Fibroblast of pulmonary artery (primary cell): Measurements from ENCODE around the gene RBM19.

ENCODE experiments used
- DNase-seq: peaks from one replicate; pipeline ENCODE4 v3.0.0-alpha.2; 2010; ENCODE audit warnings: low read depth
- H3K4me3 ChIP-seq: replicated peaks from 2 replicates; pipeline ENCODE4 v1.5.1; 2011; ENCODE audit warnings: low read depth, mild to moderate bottlenecking, control low read depth, low read length, moderate library complexity
- TF ChIP-seq, protein P1 (sequence below): IDR thresholded peaks from 2 replicates; pipeline ENCODE4 v1.5.1; 2011; ENCODE audit warnings: mild to moderate bottlenecking, control low read depth, low read length, inconsistent platforms; ENCODE audit errors: missing control alignments

Gene RBM19

DNA sequence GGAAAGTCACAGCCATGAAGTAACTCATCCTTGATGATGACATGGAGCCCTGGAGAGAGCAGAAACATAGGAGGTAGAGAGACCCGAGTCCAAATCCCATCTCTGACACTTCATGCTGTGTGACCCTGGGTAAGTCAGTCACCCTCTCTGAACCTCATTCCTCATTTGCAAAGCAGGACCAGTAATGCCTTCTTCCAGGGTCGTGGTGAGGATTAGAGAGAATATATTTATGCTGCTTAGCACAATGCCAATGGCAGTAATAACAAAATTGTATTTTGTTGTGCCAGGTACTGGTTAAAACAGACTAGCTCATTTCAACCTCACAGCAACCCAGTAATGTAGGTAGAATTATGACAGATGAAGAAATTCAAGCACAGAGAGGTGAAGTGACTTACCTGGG lies 13.9 kb upstream of the RBM19 start:
- no peak for DNase-seq
- TF ChIP-seq, protein P1, sequence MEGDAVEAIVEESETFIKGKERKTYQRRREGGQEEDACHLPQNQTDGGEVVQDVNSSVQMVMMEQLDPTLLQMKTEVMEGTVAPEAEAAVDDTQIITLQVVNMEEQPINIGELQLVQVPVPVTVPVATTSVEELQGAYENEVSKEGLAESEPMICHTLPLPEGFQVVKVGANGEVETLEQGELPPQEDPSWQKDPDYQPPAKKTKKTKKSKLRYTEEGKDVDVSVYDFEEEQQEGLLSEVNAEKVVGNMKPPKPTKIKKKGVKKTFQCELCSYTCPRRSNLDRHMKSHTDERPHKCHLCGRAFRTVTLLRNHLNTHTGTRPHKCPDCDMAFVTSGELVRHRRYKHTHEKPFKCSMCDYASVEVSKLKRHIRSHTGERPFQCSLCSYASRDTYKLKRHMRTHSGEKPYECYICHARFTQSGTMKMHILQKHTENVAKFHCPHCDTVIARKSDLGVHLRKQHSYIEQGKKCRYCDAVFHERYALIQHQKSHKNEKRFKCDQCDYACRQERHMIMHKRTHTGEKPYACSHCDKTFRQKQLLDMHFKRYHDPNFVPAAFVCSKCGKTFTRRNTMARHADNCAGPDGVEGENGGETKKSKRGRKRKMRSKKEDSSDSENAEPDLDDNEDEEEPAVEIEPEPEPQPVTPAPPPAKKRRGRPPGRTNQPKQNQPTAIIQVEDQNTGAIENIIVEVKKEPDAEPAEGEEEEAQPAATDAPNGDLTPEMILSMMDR: no peak
- H3K4me3 ChIP-seq: no peak overlapping the region

DNA sequence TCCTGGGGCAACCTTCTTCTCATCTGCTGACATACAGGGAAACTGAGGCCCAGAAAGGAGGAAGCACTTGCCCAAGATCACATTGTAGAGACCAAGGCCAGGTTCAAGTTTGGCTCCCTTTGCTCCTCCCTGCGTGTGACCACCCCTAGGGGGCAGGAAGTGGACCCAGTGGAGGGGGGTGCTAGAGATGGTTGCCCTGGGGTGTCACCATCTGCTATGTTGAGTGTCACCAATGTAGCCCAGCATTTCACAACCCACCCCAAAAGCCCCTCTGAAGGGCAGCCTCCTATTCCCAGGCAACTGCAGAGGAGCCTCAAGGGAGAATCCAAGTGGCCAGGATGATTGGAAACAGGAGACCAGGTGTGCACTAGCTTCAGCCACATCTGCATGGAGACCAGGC lies 12.0 kb upstream of the RBM19 start:
- no peak overlapping the region for H3K4me3 ChIP-seq
- TF ChIP-seq, protein P1: no peak
- DNase-seq: no peak

DNA sequence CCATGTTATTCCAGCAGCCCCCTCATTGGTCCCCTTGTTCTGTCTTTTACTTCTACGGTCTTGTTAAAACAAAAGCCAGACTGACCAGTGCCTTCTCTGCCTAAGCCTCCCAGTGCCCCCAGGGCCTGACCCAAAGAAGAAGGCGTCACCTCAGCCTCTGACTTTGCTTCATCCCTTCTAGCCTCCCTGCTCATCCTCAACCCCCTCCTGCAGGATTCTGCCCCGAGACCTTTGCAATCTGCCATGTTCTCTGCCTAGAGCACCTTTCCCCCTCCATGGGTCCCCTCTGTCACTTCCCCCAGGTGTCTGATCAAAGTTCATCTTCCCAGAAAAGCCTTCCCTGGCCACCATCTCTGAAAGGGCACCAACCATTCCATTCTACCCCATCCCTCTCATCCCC lies 7.9 kb upstream of the RBM19 start:
- no peak for DNase-seq
- TF ChIP-seq, protein P1: no peak
- no peak overlapping the region for H3K4me3 ChIP-seq

DNA sequence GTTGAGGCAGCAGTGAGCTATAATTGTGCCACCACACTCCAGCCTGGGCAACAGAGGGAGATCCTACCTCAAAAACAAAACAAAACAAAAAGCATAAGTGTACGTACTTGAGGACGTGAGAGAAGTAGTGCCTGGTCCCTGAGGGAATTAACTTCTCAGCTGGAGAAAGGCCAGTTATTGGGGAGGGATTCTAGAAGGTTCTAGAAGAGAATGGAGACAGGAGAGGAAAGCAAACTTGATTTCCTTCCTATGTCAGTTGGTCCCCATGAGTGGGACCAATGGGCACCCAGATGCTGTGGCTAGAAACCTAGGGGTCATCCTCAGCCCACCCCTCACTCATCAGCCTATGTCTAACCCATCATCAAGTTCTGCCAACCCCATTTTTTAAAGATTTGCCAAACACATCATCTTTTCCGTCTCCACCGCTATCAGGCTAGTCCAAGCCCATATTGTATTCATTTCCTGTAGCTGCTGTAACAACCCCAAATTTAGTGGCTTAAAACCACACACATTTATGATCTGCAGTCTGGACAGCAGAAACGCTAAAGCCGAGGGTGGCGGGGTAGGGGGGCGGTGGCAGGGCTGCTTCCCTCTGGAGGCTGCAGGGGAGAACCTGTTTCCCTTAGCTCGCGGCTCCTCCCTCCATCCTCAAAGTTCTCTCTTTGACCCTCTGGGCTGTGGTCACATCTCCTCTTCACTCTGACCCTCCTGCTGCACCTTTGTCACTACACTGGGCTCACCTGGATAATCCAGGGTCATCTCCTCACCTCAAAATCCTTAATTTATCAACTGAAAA lies 7.2 kb upstream of the RBM19 start:
- H3K4me3 ChIP-seq: no peak overlapping the region
- TF ChIP-seq, protein P1: no peak
- no peak for DNase-seq

DNA sequence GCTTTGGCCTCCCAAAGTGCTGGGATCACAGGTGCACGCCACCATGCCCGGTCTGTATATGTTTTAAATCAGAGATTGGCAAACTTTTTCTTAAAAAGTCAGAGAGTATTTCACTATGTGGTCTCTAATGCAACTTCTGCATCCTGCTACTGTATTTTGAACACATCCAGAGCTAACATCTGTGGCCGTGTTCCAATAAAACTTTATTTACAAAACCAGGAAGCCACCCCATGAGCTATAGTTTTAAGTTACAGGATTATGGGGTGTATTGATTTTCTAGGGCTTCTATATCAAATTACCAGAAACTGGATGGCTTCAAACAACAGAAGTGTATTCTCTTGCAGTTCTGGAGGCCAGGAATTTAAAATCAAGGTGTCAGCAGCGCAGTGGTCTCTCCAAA lies 5.3 kb upstream of the RBM19 start:
- TF ChIP-seq, protein P1: no peak
- DNase-seq: no peak
- H3K4me3 ChIP-seq: no peak overlapping the region

DNA sequence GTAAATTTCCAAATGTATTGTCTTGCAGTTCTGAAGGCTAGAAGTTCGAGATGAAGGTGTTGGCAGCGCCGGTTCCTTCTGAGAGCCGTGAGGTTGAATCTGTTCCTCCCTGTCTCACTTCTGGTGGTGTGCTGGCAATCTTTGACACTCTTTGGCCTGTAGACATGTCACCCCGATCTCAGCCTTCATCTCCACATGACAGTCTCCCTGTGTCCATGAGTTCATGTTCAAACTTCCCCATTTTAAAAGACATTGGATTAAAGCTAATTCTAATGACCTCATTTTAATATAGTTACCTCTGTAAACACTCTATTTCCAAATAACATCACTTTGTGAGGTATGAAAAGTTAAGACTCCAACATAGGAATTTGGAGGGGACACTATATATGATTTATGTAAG lies 4.1 kb upstream of the RBM19 start:
- no peak overlapping the region for H3K4me3 ChIP-seq
- TF ChIP-seq, protein P1: no peak
- DNase-seq: no peak

DNA sequence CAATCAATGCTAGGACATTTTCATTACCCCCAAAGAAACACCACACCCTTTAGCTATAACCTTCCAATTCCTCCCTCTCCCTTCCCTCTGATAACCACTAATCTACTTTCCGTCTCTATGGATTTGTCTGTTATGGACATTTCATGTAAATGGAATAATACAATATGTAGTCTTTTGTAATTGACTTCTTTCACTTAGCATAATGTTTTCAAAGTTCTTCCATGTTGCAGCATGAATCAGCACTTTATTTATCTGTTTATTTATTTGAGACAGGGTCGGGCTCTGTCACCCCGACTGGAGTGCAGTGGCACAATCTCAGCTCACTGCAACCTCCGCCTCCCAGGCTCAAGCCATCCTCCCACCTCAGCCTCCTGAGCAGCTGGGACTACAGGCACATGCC lies 1.2 kb upstream of the RBM19 start:
- no peak overlapping the region for H3K4me3 ChIP-seq
- TF ChIP-seq, protein P1: no peak
- DNase-seq: no peak
